Sciatic nerve (tissue), 2 donors: ENCODE data around the gene RGS3. TPM values are rescaled to one million over a fixed set of nuclear protein-coding genes. Genes with fewer than 3 reads are reported as not detected.

Source experiments
- ATAC-seq: fragments of 200-7000 bp; cut with Tn5 transposase; one replicate; pipeline ENCODE4 v1.9.1; 2020; ENCODE audit warnings: mild to moderate bottlenecking, moderate library complexity
- DNase-seq: peaks from one replicate; pipeline ENCODE4 v3.0.0-alpha.2; 2020; ENCODE audit warnings: low spot score
- intact Hi-C: fragments of 100-400 bp; cut with DNase I; formaldehyde crosslinking; loops from one replicate; pipeline ENCODE4 v1.14.2; 2022
- total RNA-seq: library from RNA; stranded (reverse); fragmentation: NEBNext Ultra II Directional; extraction: Animal tissue kit (Norgen Biotek cat#: 25700); gene quantifications from one replicate; pipeline ENCODE4 v1.2.1, GENCODE V29; 2021
- donor health status: DM: no; HTN: no; CAD: no.
- donor health status: DM: no; HTN: no; CAD: no.

RGS3 gene
- total RNA-seq, 1 donor from 2014 or later, result 43.1 TPM

DNA sequence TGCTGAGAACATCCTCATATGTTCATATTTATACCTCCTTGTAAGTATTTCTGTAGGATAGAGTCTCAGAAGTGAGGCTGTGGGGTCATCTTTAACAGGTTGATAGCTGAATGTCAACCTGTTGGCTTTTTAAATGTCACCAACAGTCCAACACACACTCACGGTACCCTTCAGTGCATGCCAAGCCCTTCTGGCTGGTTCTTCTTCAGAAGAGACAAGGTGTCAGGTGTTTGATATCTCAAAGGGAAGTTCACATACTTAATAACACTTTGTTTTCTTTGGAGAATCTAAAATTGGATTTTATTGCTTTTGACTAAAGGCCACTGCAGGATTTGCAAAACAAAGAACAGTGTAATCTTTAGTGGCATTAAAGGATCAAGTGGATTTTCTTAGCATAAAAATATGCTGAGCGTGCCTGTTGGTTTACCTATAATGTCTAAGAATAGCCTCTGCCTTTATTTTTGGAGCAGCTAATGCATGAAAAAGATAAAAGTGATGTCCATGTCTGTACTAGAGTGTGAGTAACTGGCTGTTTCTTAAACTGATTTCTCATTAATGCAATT lies 58.2 kb downstream of the RGS3 start:
- intact Hi-C loops, result no loop called here
- ATAC-seq (no peak), DNase-seq (no peak)

DNA sequence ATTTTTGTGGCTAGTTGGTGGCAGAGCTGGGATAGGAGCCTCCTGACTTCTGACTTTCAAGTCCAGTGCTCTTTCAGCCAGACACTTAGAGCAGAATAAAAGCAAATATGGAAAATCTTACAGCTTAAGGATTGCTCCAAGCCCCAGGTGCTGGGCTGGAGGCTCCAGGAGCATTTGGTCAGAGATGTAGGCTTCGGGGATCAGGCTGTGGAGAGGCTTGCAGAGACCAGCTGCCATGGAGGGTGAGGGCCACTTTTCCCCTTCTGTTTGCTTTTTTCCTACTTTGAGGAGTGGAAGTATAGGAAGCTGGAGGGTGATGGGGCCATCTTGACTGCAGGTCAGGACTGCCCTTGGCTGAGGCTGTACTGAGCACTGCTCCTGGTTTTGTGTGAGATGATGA lies 58.9 kb downstream of the RGS3 start:
- intact Hi-C loops, result no loop called here
- ATAC-seq (no peak), DNase-seq (no peak)

DNA sequence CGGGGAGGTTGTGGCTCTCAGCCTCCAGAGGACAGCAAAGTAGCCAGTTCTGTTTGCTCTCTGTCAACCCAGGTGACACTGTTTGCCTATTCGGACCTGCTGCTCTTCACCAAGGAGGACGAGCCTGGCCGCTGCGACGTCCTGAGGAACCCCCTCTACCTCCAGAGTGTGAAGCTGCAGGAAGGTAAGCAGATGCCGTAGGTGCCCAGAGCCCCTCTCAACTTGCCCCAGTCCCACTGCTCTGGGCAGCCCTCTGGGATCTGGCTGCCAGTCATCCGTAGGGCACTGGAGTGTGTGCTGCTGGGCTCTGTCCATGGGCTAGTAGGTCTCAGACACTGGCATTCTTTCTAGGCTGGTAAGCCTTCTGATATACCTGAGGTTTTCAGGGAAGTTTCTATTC lies 59.3 kb downstream of the RGS3 start:
- DNase-seq (no peak), ATAC-seq (no peak)
- intact Hi-C loops, result no loop called here

DNA sequence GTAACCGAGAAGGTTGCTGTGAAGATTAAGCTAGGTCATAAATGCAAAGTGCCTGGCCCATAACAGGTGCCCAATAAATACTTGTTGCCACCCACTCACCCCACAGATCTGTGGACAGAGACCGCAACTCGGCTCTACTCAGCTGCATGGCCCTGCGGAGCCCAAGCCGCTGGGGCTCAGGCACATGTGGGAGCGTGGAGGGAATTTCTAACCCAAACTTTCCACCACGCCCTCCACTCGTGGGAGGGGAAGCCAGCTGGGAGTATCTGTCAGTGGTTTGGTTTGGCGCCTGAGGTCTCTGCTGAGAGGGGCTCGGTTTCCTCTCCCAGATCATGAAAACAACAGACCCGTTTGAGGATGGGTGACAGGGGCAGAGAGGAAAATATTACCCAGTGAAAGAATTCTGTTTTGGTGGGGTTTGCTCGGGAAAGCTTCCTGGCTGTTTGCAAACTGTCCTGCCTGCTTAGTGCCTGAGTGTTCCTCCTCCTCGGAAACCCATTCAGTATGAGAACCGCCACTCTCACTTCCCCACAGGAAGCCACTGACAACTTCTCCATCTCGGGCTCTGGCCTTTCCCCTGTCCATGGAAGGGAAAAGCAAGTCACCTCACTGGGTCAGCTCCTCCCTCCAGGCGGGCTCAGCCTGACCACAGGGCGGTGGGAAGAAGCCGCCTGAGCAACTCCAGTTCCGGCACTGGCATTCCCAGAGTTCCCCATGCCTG lies 60.1 kb downstream of the RGS3 start:
- intact Hi-C loops, result no loop called here
- peak; percentile 70 for DNase-seq
- peak; percentile 82 for ATAC-seq

DNA sequence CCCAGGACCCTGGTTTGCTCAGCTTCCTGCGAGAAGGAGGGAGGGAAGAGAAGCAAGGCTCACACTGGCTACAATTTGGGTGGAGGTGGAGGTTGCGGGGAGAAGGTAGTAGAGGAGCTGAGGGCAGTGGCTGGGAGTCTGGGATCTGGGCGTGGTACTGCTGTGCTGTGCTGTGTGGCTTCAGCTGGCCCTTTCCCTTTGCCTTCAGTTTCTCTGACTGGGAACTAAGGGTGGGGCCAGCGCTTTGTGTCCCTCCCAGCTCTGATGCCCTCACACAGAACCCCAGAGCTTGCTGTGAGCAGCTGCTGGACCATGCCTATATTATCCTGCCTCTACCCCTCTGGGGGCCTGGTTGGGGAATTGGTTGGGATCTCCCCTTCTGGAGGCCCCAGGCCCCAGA lies 60.9 kb downstream of the RGS3 start:
- ATAC-seq, result peak; percentile 42
- intact Hi-C loops, result no loop called here
- no peak for DNase-seq

GRCh38 chr9:113525205-113525604 lies 61.7 kb downstream of the RGS3 start:
- no peak for DNase-seq
- intact Hi-C loops, result no loop called here
- ATAC-seq, result no peak

- intact Hi-C loops, result no loop called here
- ATAC-seq (no peak), DNase-seq (no peak)
Measured at GRCh38 chr9:113525831-113526230, 62.3 kb downstream of the RGS3 start.

- intact Hi-C loops, result no loop called here
- no peak for ATAC-seq
- DNase-seq, result no peak
Measured at GRCh38 chr9:113526231-113526746, 62.8 kb downstream of the RGS3 start.

GRCh38 chr9:113526841-113527240 lies 63.3 kb downstream of the RGS3 start:
- no peak for ATAC-seq
- no peak for DNase-seq
- intact Hi-C loops, result no loop called here

- no peak for ATAC-seq
- intact Hi-C loops, result no loop called here
- DNase-seq, result no peak
Measured at GRCh38 chr9:113528088-113528487, 64.6 kb downstream of the RGS3 start.

DNA sequence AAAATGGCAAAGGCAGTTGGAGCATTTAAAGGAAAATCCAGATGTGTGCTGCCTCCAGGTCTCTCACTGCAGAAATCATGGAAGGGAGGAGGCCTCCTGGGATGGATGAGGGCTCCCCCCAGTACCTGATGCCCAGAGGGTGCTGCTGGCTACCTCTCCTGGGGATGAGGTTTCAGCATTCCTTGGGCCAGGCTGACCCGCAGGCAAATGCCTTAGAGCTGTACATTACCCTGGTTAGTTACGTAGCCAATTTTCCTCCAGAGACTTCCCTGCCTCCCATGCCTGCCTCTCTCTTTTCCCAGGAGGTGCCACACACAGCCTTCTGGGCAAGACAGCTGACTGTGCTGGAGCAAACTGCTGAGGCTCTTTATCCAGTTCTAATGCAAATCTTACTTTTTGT lies 65.3 kb downstream of the RGS3 start:
- ATAC-seq (no peak), DNase-seq (no peak)
- intact Hi-C loops, result no loop called here

- intact Hi-C loops, result no loop called here
- DNase-seq, result no peak
- no peak for ATAC-seq
Measured at GRCh38 chr9:113529336-113530009, 65.9 kb downstream of the RGS3 start.

DNA sequence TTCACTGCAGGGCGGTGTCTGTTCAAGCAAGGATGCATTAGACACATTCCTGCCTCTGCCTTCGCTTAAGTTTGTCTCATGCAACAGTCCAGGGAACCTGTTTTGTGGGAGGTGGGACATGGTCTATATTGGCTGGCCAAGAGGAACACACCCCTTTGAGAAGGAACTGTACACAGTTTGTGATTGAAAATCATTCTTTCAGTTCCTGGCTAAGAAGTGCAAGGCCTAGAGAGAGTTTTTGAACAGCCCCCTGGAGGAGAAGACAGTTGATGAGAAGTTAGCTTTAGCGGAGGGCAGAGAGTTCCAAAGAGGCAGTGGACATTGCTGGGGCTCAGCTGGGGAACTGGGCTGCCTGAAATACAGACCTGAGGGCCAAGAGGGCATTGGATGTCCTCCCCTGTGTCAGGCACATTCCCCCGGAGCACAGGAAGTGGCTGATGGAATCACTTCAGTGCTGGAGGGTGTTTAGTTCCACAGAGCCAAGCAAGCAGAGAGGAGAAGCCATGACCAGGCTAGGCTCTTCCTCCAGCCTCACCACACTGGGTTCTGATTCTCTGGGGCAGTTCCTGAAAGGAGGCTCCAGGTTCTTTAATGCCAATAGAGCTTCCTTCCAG lies 66.6 kb downstream of the RGS3 start:
- peak; percentile 28 for DNase-seq
- intact Hi-C loops, result no loop called here
- no peak for ATAC-seq

- intact Hi-C loops, result no loop called here
- ATAC-seq (no peak), DNase-seq (peak; percentile 8)
Measured at GRCh38 chr9:113530942-113531341, 67.4 kb downstream of the RGS3 start.

DNA sequence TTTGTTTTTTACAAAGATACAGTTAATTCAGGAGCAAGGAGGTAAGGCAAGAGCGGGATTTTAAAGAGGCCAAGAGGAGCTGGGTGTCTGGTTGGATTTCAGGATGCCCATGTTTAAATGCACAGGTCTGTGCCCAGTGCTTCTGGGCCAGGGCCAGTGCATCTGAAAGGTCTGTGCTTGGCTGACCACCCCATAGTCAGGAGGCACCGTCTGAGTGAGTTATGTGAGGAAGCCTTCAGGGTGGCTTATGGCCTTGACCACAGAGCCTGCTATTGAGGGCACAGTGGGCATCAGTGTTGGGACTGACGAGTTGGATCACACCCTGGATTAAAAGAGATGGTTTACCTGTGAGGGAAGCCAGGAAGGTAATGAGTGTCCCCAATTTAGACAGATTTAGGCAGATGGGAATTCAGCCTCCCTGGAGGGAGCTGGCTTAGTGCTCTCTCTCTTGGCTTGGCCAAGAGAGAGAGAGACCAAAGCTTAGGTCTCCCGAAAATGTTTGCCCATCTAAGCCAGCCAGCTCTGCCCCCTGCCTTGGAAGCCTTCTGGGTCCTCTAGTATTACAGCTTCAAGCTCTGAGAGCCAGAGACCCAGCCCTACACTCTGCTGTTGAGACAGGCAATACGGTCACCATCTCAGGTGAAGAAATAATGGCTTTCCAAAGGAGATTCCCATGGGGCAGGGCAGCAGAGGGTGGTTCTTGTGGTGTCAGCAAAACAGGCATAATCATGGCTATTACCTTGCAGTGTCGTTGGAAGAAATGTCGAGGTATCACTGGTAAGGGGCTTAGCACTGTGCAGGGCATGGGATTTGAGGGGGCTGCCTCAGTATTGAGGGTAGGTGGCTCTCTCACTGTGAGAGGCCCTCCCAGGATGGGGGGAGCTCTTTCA lies 68.6 kb downstream of the RGS3 start:
- peak; percentile 37 for DNase-seq
- no peak for ATAC-seq
- intact Hi-C loops, result no loop called here

- intact Hi-C loops, result no loop called here
- DNase-seq (peak; percentile 22), ATAC-seq (no peak)
Measured at GRCh38 chr9:113532809-113533190, 69.3 kb downstream of the RGS3 start.

GRCh38 chr9:113533335-113534225 lies 70.1 kb downstream of the RGS3 start:
- intact Hi-C loops, result no loop called here
- ATAC-seq (no peak), DNase-seq (peak; percentile 42)

DNA sequence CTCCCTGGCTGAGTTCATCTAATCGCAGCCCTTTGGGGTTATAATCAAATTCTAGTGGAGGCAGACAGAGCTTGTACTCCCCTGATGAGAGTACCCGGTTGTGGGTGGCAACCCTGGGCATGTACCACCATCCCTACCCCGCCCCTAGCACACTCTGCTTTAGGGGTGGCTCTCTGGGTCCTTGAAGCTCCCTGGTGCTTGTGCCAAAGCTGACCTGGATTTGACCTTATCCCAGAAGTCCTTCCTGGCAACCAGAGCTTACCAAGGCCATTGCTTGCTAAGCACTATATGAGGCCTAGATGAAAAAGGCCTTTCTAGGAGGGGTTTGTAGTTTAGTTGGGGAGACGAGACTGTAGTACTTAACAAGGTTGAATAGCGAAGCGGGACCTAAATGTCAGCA lies 72.2 kb downstream of the RGS3 start:
- ATAC-seq (peak; percentile 6), DNase-seq (peak; percentile 27)
- intact Hi-C loops, result no loop called here
